ENCODE data around the gene OR13A1.
"Not testable (repeated sequence)": the region's sequence is repeated elsewhere in the genome, so short reads cannot be mapped to it uniquely, and the experiment has no call there.

The OR13A1 gene

GRCh38 chr10:45315508-45315907 lies at the start of gene OR13A1:
OR13A1 (minus strand) TSS chr10:45315608; CDS start chr10:45304422, 11,186 bp downstream.
- DNase-seq: no peak

GRCh38 chr10:45361983-45362799 lies 46.8 kb upstream of the OR13A1 start:
- not testable (repeated sequence) for DNase-seq

- DNase-seq: not testable (repeated sequence)
These were observed 43.6 kb upstream of the OR13A1 start for GRCh38 chr10:45358961-45359360.

GRCh38 chr10:45355494-45355893 lies 40.1 kb upstream of the OR13A1 start:
- no peak for DNase-seq

GRCh38 chr10:45354261-45354660 lies 38.9 kb upstream of the OR13A1 start:
- peak; percentile 93 to 96 (median 94) for DNase-seq

- DNase-seq: peak; percentile 83 to 92 (median 90)
These were observed 37.8 kb upstream of the OR13A1 start for GRCh38 chr10:45353186-45353585.

GRCh38 chr10:45348196-45348765 lies 32.9 kb upstream of the OR13A1 start:
- DNase-seq: not testable (repeated sequence)

GRCh38 chr10:45347464-45347863 lies 32.1 kb upstream of the OR13A1 start:
- not testable (repeated sequence) for DNase-seq

GRCh38 chr10:45346652-45347335 lies 31.4 kb upstream of the OR13A1 start:
- DNase-seq: not testable (repeated sequence)

GRCh38 chr10:45340420-45340819 lies 25.0 kb upstream of the OR13A1 start:
- not testable (repeated sequence) for DNase-seq

GRCh38 chr10:45339894-45340293 lies 24.5 kb upstream of the OR13A1 start:
- no peak for DNase-seq

GRCh38 chr10:45331824-45332223 lies 16.4 kb upstream of the OR13A1 start:
- not testable (repeated sequence) for DNase-seq

- not testable (repeated sequence) for DNase-seq
These were observed 11.5 kb upstream of the OR13A1 start for GRCh38 chr10:45326864-45327263.

- peak; percentile 29 to 75 (median 72) for DNase-seq
These were observed 9.7 kb upstream of the OR13A1 start for GRCh38 chr10:45325116-45325515.

GRCh38 chr10:45319702-45320101 lies 4.3 kb upstream of the OR13A1 start:
- no peak for DNase-seq

- no peak for DNase-seq
These were observed 2.0 kb downstream of the OR13A1 start for GRCh38 chr10:45313264-45313873.

- peak; percentile 52 to 79 (median 76) for DNase-seq
These were observed 6.7 kb downstream of the OR13A1 start for GRCh38 chr10:45308707-45309106.

GRCh38 chr10:45302573-45302972 lies 12.8 kb downstream of the OR13A1 start:
- DNase-seq: no peak

- peak; percentile 18 to 50 (median 28) for DNase-seq
These were observed 17.0 kb downstream of the OR13A1 start for GRCh38 chr10:45298341-45298955.

GRCh38 chr10:45294681-45295080 lies 20.7 kb downstream of the OR13A1 start:
- DNase-seq: no peak

GRCh38 chr10:45286980-45287379 lies 28.4 kb downstream of the OR13A1 start:
- no peak for DNase-seq

- peak in 1 of 3 donors; percentile 29 for DNase-seq
These were observed 33.3 kb downstream of the OR13A1 start for GRCh38 chr10:45282061-45282460.
